Stimulated activated CD8-positive, alpha-beta memory T cell treated with anti-CD3 and anti-CD28 coated beads, Interleukin-12 subunit alpha, Interleukin-12 subunit beta, amount 100 ng/mL, for 24 hours (primary cell): ENCODE results near the gene KPNA1.

Experiments used
- DNase-seq: peaks from one replicate; pipeline ENCODE4 v3.0.0-alpha.2; 2020; ENCODE audit errors: extremely low read depth

KPNA1 gene

DNA sequence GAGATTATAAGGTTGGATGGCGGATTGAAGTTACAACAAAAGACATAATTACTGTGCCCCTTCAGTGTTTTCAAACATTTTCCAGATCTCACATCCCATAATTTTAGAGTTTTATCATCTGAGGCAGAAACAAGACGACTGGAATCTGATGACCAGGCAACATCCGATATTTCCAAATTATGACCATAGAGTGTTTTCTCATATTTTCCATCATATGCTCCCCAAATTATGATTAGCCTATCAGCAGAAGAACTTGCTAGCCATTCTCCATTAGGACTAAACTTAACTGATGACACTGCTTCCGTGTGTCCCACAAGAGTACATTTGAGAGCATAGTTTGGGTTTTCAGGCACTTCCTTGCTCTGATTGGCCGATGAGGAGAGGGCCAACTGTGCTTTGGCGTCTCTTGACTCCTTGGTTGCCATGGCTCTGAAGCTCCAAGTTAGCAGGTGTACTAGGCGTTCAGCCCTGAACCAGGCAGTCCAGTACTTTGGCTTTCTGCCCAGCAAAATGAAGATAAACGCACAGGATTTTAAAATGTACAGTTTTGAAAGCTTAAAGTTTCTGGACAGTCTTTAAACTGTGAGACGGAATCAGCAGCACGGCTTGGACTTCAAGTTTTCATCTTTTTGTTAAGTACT lies 99.5 kb downstream of the KPNA1 start:
- no peak for DNase-seq

- no peak for DNase-seq
Measured at GRCh38 chr3:122414391-122414790, 100.3 kb downstream of the KPNA1 start.

DNA sequence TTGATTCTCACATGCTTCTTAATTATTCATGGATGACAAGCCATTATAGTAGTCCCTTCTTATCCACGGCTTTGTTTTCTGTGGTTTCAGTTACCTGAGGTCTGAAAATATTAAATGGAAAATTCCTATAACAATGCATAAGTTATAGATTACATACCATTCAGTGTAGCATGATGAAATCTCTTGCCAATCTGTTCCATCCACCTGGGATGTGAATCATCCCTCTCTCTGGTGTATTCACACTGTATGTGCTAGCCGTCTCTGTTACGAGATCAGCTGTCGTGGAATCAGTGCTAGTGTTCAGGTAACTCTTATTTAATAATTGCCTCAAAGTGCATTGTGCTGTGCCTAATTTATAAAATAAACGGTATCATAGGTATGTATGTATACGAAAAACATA lies 104.1 kb downstream of the KPNA1 start:
- DNase-seq, result no peak

DNA sequence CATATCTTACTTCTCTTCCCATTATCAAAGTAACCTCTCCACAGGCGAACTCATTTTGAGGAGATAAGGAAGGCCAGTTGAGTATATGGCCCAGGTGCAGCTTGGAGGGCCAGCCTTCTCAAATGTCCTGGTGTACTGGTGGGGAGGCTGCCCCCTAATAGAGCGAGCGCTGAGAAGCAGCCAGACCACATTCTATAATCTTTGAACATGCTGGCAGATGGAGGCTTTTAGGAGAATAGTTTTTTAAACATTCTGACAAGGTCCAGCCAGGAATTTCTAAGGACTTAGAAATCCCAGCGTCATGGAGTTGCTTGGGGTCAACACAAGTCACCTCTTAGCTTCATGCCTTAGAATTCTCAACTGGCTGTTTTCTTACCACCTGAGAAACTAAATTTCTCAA lies 104.6 kb downstream of the KPNA1 start:
- no peak for DNase-seq

DNA sequence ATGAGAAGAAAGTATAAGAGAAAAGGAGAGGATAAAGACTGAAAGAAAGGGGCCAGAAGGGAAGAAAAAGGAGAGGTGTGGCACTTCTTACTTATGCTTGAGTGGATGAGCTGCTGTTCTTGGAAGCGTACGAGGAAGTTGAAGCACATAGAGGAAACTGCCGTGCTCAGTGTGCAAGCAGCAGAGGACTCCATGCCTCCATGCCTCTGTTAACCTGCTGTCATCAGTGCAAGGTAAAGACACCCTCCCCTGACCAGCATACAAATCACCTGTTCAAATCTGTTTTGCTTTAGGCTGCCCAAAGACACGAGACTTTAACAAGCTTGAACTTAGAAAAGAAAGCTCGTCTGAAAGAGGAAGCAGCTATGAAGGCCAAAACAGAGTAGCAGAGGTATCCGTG lies 105.3 kb downstream of the KPNA1 start:
- no peak for DNase-seq

DNA sequence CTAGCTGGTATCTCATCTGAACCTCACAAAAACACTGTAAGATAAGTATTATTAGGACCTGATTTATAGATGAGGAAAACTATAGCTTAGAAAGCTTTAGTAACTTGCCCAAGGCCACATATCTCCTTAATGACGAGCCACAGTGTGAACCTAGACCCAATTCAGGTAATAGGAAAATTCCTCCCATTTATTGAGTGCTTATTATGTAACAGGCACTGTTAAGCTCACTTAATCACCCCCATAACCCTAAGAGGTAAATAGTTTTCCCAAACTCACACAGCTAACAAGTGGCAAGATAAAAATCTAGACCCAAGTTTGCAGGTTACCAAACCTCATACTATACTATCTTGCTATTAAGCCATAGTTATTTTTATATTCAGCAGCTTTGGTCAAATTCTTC lies 106.8 kb downstream of the KPNA1 start:
- no peak for DNase-seq

DNA sequence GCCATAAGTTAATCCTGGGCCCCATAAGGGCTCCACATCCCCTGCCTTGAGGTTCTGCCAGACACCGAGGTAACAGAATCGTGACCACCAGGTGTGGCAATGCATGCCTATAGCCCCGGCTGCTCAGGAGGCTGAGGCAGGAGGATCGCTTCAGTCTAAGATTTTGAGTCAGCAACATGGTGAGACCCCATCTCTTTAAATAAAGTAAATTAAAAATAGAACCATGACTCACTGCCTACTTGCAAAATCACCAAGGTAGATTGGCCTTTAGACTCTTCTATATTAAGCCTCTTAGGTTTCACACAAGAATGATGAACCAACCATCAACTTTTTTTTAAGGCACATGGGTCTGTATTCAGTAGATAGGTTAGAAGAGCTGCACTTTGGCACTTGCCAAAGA lies 108.5 kb downstream of the KPNA1 start:
- DNase-seq, result no peak

- DNase-seq, result no peak
Measured at GRCh38 chr3:122405015-122405414, 109.7 kb downstream of the KPNA1 start.

DNA sequence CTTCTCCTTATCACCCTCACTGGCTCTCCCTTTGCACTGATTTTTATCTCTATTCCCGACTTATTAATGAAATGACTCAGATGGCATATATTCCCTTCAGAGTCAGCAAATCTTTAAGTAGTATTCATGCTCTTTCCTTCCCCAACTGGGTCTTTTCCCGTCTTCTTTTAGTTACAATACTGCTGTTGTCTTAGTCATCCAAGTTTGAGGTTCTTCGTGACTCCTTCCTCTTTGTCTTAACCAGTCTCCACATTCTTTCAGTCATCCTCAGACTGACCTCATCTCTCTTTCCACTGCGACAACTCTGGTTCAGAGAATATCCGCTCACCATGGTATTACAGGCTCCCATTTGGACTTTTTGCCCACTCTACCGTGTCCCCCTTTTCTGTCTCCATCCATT lies 111.2 kb downstream of the KPNA1 start:
- DNase-seq, result no peak

- DNase-seq, result no peak
Measured at GRCh38 chr3:122398920-122399319, 115.8 kb downstream of the KPNA1 start.

DNA sequence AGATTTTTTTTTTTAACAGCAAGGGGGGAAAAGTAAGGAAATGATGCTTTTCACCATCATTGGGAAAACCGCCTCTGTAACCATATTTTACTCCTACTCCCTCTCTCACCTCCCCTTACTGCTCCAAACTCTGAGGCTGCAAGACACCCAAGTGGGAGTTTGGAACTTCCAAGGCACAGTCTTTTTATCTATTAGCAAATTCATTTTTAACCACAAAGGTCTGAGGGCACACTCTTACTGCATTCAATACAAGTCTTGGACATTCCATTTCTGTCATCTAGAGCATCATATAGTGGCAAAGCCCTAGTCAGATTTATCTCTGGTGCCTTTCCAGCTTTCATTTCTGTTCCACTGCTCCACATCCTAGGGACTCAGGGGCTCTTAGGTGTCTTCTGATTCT lies 117.5 kb downstream of the KPNA1 start:
- DNase-seq, result no peak

- DNase-seq, result no peak
Measured at GRCh38 chr3:122396511-122396910, 118.2 kb downstream of the KPNA1 start.

- no peak for DNase-seq
Measured at GRCh38 chr3:122395582-122395981, 119.2 kb downstream of the KPNA1 start.

DNA sequence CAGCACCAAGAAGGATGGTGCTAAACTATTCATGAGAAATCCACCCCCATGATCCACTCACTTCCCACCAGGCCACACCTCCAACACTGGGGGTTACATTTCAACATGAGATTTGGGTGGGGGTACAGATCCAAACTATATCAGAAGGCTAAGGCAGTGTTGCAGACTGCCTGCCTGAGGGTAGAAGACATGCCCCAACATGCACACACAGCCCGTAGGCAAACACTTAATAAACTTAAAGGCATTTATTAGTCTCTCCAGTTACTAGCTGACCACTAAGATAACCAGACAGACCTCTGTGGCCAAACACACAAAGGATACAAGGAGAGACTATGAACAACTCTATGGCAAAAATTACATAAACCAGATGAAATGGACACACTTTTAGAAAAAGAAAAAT lies 120.6 kb downstream of the KPNA1 start:
- no peak for DNase-seq

DNA sequence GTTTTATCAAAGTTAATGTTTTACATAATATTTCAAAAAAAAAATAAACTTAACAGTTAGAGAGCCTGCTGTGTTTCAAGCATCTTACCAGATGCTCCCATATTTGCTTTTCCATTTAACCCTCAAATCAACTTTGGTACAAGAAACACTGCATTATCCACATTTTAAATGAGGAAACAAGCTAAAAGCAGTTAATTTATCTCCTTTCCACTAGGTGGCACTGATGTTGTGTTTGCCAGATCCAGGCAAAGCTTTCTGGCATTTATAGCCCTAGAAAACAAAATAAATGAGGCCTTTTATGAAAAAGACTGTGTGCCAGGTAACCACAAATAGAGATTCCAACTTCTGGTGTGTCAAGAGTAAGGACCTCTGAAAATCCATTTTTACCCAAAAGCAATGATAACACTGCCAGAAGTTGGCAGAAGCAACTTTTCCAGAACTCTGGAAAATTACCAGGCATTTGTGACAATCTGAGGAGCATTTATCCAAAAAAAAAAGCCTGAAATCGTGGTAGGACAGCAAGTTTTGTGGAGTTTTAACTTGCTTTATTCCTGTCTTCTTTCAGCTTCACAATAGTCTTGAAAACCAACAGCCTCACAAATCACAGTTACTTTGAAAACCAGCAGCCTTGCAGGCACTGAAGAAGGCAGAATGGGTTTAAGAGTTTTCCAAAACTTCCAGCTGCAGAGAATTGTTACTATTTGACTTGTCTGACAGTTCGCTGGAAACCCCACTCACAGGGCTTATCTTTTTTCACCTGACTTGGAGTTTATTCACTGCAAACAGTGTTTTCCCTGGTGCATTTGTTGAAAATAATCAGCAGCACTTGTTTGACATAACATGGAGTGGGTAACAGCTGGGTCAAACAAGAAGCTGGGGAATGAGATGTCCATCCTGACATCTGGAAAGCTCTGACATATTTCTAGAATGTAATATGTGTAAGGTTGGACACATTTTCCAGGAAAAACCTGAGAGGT lies 121.6 kb downstream of the KPNA1 start:
- DNase-seq, result no peak

- no peak for DNase-seq
Measured at GRCh38 chr3:122391681-122392446, 122.9 kb downstream of the KPNA1 start.

DNA sequence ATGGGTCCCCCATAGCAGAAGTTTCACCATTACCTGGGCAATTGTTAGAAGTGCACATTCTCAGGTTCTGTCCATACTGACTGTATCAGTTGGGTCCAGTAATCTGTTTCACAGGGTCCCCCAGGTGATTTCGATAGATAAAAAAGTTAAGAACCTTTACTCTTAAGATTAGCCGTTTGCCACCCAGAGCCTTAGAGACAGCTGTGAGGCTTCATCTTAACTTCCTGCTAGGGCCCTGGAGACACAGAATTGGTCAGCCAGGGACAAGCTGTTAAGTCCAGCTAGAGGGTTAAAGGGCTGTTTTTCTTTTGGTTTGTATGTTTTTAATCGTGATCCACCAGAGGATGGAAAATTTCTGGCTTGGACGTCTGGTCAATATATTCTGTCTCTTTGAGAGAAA lies 124.1 kb downstream of the KPNA1 start:
- DNase-seq, result no peak

- DNase-seq, result no peak
Measured at GRCh38 chr3:122389892-122390291, 124.8 kb downstream of the KPNA1 start.

DNA sequence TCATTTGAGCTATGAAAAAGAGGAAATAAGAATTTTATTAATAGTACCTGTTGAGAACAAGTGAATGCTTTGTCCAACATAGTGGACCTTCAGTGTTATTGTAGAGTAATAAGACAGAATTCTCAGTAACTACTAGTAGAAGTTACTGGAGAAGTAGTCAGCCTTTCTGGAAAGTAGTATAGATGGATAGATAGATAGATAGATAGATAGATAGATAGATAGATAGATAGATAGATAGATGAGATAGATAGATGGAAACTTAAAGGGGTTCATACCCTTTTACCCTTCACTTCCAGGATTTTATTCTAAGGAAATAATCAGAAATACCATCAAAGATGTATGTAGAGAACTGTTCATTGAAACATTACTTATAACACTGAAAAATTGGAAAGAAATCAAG lies 125.5 kb downstream of the KPNA1 start:
- DNase-seq, result no peak

DNA sequence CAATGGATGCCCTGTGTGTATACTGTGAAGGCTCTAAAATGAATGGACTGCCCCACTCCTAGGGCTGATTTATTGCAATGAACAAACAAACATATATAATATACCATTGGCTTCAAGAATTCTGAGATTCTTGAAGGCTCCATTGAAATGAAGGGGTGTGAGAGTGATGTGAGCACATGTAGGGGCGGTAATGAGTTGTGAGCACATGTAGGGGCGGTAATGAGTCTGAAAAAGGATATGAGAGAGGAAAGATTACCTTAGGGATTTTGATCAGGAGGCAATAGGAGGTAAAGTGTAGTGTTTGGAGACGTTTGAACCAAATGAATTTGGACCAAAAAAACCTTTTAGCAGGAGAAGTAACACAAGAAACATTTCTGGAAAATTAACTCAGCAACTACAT lies 127.0 kb downstream of the KPNA1 start:
- no peak for DNase-seq

GRCh38 chr3:122383771-122384697 lies 130.7 kb downstream of the KPNA1 start, which contains the start of gene FAM162A:
TSS of gene FAM162A (plus strand) at chr3:122384182. CDS start at chr3:122384266, 84 bp downstream.
- DNase-seq, result peak; percentile 78
